LNCAP (cell line): ENCODE results near the gene RTEL1.

Experiments used
- CTCF ChIP-seq: fragments of 450-650 bp; IDR thresholded peaks from 2 replicates; pipeline ENCODE4 v1.5.1; 2017; ENCODE audit warnings: mild to moderate bottlenecking

Gene RTEL1

GRCh38 chr20:63682384-63683139, 24.4 kb downstream of the RTEL1 start:
- TF ChIP-seq CTCF: no peak

- no peak for TF ChIP-seq CTCF
Observed at GRCh38 chr20:63685269-63686026, 27.3 kb downstream of the RTEL1 start.

- TF ChIP-seq CTCF: no peak
Observed at GRCh38 chr20:63686094-63686491, 28.0 kb downstream of the RTEL1 start.

- TF ChIP-seq CTCF: no peak
Observed at GRCh38 chr20:63686492-63687321, 28.6 kb downstream of the RTEL1 start.

GRCh38 chr20:63687419-63688178, 29.5 kb downstream of the RTEL1 start:
- TF ChIP-seq CTCF: no peak

- no peak for TF ChIP-seq CTCF
Observed at GRCh38 chr20:63688228-63689045, 30.3 kb downstream of the RTEL1 start.
